Peyer's patch (tissue), 4 donors: ENCODE measurements around the gene ZHX3. TPM values are rescaled to one million over a fixed set of nuclear protein-coding genes. Genes with fewer than 3 reads are reported as not detected.

ENCODE experiments used
- DNase-seq, 3 donors: peaks; one replicate each; pipeline ENCODE4 v3.0.0-alpha.2; 2017 to 2019
- H3K27ac ChIP-seq, 4 donors: fragments of 200-600 bp; sonication (generic); one replicate each; pipeline ENCODE4 v1.5.1; 2016 to 2019
- H3K27me3 ChIP-seq, 2 donors: fragments of 200-600 bp; sonication (generic); one replicate each; pipeline ENCODE4 v1.5.1; 2019
- H3K36me3 ChIP-seq, 3 donors: fragments of 200-600 bp; sonication (generic); one replicate each; pipeline ENCODE4 v1.5.1; 2016 to 2019
- H3K4me1 ChIP-seq, 4 donors: fragments of 200-600 bp; sonication (generic); one replicate each; pipeline ENCODE4 v1.5.1; 2016 to 2019
- H3K4me3 ChIP-seq, 4 donors: fragments of 200-600 bp; sonication (generic); 1 replicate in 3 of 4; 2 replicates in 1 of 4; pipeline ENCODE4 v1.5.1; 2016 to 2019; ENCODE audit warnings: mild to moderate bottlenecking in 1 of 4
- H3K9me3 ChIP-seq, 4 donors: fragments of 200-600 bp; sonication (generic); one replicate each; pipeline ENCODE4 v1.5.1; 2016 to 2019; ENCODE audit warnings: mild to moderate bottlenecking in 1 of 4
- POLR2A ChIP-seq, 2 donors: fragments of 450-650 bp; IDR thresholded peaks; one replicate each; pipeline ENCODE4 v1.5.1; 2017; ENCODE audit warnings: antibody characterized with exemption in 2 of 2, mild to moderate bottlenecking in 2 of 2, moderate library complexity in 2 of 2
- total RNA-seq, 4 donors: library from RNA; depleted of rRNA; stranded (reverse); fragments of >200 nt; gene quantifications; one replicate each; pipeline ENCODE4 v1.1.0, GENCODE V29; 2016
- TF ChIP-seq, protein P1 (sequence below), 6 experiments: fragments of 450-650 bp in 4 of 6; fragments of 200-600 bp in 2 of 6; sonication (generic) in 1 of 6; IDR thresholded peaks; one replicate each; pipeline ENCODE4 v1.5.1; 2017 to 2019; ENCODE audit warnings: antibody characterized with exemption in 6 of 6, mild to moderate bottlenecking in 3 of 6, moderate library complexity in 1 of 6

The ZHX3 gene
- total RNA-seq, 4 donors from 2014 or later = 33.8 to 53.0 (median 39.5) TPM

DNA sequence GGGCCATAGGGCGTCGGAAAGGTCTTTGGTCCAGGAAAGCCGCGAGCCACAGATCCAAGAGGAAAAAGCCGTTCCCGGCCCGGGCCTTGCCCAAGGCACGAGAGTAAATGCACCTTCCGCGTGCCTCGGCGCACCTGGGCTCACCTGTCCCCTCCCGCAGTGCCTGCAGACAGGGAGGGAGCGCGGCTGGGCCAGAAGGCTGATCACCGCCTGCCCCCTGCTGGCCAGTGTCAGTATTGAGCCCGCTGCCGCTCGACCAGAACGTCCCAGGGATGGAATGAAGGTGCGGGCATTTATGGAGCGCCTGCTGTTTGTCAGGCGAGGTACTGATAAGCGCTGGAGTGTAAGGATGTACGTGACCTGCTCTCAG lies 22.4 kb upstream of the ZHX3 start:
- no peaks in the 10 kb centered on the region for H3K9me3 ChIP-seq
- H3K4me3 ChIP-seq = peak overlapping the region in 3 of 4 donors; percentile 28 to 59 (median 54)
- DNase-seq = peak; percentile 78 to 98 (median 96)
- H3K4me1 ChIP-seq = peaks cover 0 to 27% (median 4%) of the 10 kb centered on the region in 4 donors
- H3K27ac ChIP-seq = peak overlapping the region in 3 of 4 donors; percentile 78 to 98 (median 94)
- no peaks in the 10 kb centered on the region for H3K36me3 ChIP-seq
- TF ChIP-seq, protein P1, sequence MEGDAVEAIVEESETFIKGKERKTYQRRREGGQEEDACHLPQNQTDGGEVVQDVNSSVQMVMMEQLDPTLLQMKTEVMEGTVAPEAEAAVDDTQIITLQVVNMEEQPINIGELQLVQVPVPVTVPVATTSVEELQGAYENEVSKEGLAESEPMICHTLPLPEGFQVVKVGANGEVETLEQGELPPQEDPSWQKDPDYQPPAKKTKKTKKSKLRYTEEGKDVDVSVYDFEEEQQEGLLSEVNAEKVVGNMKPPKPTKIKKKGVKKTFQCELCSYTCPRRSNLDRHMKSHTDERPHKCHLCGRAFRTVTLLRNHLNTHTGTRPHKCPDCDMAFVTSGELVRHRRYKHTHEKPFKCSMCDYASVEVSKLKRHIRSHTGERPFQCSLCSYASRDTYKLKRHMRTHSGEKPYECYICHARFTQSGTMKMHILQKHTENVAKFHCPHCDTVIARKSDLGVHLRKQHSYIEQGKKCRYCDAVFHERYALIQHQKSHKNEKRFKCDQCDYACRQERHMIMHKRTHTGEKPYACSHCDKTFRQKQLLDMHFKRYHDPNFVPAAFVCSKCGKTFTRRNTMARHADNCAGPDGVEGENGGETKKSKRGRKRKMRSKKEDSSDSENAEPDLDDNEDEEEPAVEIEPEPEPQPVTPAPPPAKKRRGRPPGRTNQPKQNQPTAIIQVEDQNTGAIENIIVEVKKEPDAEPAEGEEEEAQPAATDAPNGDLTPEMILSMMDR (IDR thresholded peaks at IDR 0.05) = peak; percentile 94 to 100 (median 100)
- peak in 1 of 2 donors; percentile 8 for TF ChIP-seq POLR2A (IDR thresholded peaks at IDR 0.05)
- no peaks in the 10 kb centered on the region for H3K27me3 ChIP-seq

- no peak overlapping the region for H3K27ac ChIP-seq
- H3K9me3 ChIP-seq = no peaks in the 10 kb centered on the region
- no peak for DNase-seq
- no peak overlapping the region for H3K4me3 ChIP-seq
- H3K36me3 ChIP-seq = no peaks in the 10 kb centered on the region
- TF ChIP-seq, protein P1 (IDR thresholded peaks at IDR 0.05) = no peak
- no peak for TF ChIP-seq POLR2A (IDR thresholded peaks at IDR 0.05)
- peaks cover 0 to 14% (median 4%) of the 10 kb centered on the region in 4 donors for H3K4me1 ChIP-seq
- no peaks in the 10 kb centered on the region for H3K27me3 ChIP-seq
Measured at GRCh38 chr20:41336711-41337492, 19.4 kb upstream of the ZHX3 start.

- Histone ChIP-seq H3K4me1 (peaks cover 0 to 12% (median 4%) of the 10 kb centered on the region in 4 donors), H3K27me3 (no peaks in the 10 kb centered on the region), H3K9me3 (no peaks in the 10 kb centered on the region), H3K4me3 (no peak overlapping the region), H3K36me3 (no peaks in the 10 kb centered on the region), H3K27ac (peak overlapping the region in 1 of 4 donors; percentile 81)
- TF ChIP-seq POLR2A (IDR thresholded peaks at IDR 0.05) = no peak
- TF ChIP-seq, protein P1 (IDR thresholded peaks at IDR 0.05) = no peak
- DNase-seq = no peak
Measured at GRCh38 chr20:41335591-41335990, 18.1 kb upstream of the ZHX3 start.

DNA sequence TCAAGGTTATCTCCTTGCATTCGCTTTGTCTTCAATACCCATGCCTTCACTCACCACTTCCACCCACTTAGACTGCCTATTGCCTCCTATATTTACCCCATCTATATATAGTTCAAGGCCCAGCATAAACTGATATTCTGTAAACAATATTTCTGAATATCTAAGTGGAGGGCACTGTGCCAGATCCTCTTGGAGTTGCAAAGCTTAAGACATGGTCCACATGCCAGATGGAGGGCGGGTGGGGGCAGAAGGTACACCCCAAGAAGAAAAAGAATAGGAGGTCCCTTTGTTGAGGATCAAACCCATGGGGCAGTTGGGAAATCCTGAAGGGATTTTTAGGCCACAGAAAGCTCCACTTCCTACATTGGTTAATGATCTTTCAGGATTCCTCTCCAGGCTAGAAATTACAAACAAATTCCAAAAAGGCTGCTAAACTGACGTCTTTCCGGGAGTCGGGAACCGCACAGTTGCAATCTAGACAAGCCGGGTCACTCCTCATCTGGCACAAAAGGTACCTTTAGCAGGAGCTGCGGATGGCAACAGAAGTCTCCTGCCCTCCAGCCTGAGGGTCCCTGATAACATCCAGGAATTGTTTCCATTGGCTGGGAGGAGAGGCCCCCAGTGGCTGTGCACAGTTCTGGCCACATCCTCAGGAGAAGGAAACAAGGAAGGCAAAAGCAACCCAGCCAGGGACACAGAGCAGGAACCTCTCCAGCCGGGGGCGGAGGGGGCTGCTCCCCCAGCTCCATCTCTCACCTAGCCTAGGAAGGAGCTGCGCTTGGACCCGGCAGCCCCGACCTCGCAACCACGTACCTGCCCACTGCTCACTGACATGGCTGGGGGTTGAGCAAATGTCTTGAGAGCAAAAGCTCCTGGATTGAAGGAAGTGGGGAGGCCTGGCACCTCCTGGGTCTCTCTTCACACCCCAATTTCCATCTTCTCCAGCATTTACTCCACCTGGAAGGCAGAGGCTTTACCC lies 17.2 kb upstream of the ZHX3 start:
- Histone ChIP-seq H3K36me3 (no peaks in the 10 kb centered on the region), H3K27ac (peak overlapping the region in 3 of 4 donors; percentile 17 to 81 (median 63)), H3K4me3 (no peak overlapping the region), H3K9me3 (no peaks in the 10 kb centered on the region), H3K27me3 (no peaks in the 10 kb centered on the region), H3K4me1 (peaks cover 0 to 4% (median 1%) of the 10 kb centered on the region in 4 donors)
- no peak for DNase-seq
- no peak for TF ChIP-seq POLR2A (IDR thresholded peaks at IDR 0.05)
- TF ChIP-seq, protein P1 (IDR thresholded peaks at IDR 0.05) = no peak

GRCh38 chr20:41334036-41334435 lies 16.5 kb upstream of the ZHX3 start:
- peaks cover 0 to 3% (median 0%) of the 10 kb centered on the region in 4 donors for H3K4me1 ChIP-seq
- DNase-seq = no peak
- H3K27me3 ChIP-seq = no peaks in the 10 kb centered on the region
- TF ChIP-seq POLR2A (IDR thresholded peaks at IDR 0.05) = no peak
- TF ChIP-seq, protein P1 (IDR thresholded peaks at IDR 0.05) = no peak
- H3K4me3 ChIP-seq = no peak overlapping the region
- no peaks in the 10 kb centered on the region for H3K9me3 ChIP-seq
- peak overlapping the region in 3 of 4 donors; percentile 17 to 81 (median 63) for H3K27ac ChIP-seq
- H3K36me3 ChIP-seq = no peaks in the 10 kb centered on the region
